Hepatocyte (in vitro differentiated cells): ENCODE measurements around the gene CSNK1D. TPM values are rescaled to one million over a fixed set of nuclear protein-coding genes. Genes with fewer than 3 reads are reported as not detected.

Source experiments
- DNase-seq: peaks from one replicate; pipeline ENCODE4 v3.0.0-alpha.2; 2016; ENCODE audit warnings: low spot score
- H2AFZ ChIP-seq: fragments of 200-600 bp; sonication (generic); 2 replicates; pipeline ENCODE4 v1.6.0; 2016; ENCODE audit warnings: antibody characterized with exemption, mild to moderate bottlenecking
- H3K27ac ChIP-seq: fragments of 200-600 bp; sonication (generic); 2 replicates; pipeline ENCODE4 v1.5.1; 2016; ENCODE audit warnings: mild to moderate bottlenecking
- H3K27me3 ChIP-seq: fragments of 200-600 bp; sonication (generic); 2 replicates; pipeline ENCODE4 v1.6.1; 2016
- H3K36me3 ChIP-seq: fragments of 200-600 bp; sonication (generic); replicated peaks from 2 replicates; pipeline ENCODE4 v1.5.1; 2016; ENCODE audit warnings: low read depth; ENCODE audit not compliant: insufficient read depth
- H3K4me1 ChIP-seq: fragments of 200-600 bp; sonication (generic); 2 replicates; pipeline ENCODE4 v1.5.1; 2016; ENCODE audit warnings: mild to moderate bottlenecking, moderate library complexity; ENCODE audit not compliant: insufficient read depth
- H3K4me2 ChIP-seq: fragments of 200-600 bp; sonication (generic); 2 replicates; pipeline ENCODE4 v1.6.0; 2016
- H3K4me3 ChIP-seq: fragments of 200-600 bp; sonication (generic); 2 replicates; pipeline ENCODE4 v1.5.1; 2016; ENCODE audit warnings: mild to moderate bottlenecking
- H3K79me2 ChIP-seq: fragments of 200-600 bp; sonication (generic); 2 replicates; pipeline ENCODE4 v1.6.0; 2017; ENCODE audit warnings: mild to moderate bottlenecking
- H3K9me2 ChIP-seq: fragments of 200-600 bp; sonication (generic); replicated peaks from 2 replicates; pipeline ENCODE4 v1.6.0; 2017; ENCODE audit warnings: mild to moderate bottlenecking; ENCODE audit not compliant: insufficient read depth
- H3K9me3 ChIP-seq: fragments of 200-600 bp; sonication (generic); 2 replicates; pipeline ENCODE4 v1.5.1; 2016; ENCODE audit warnings: low read depth, mild to moderate bottlenecking
- H4K20me1 ChIP-seq: fragments of 200-600 bp; sonication (generic); 2 replicates; pipeline ENCODE4 v1.6.0; 2016; ENCODE audit warnings: mild to moderate bottlenecking; ENCODE audit not compliant: insufficient read depth, poor library complexity, severe bottlenecking
- EZH2 ChIP-seq: fragments of 200-600 bp; sonication (generic); IDR thresholded peaks from 2 replicates; pipeline ENCODE4 v1.6.1; 2016; ENCODE audit warnings: antibody characterized with exemption, mild to moderate bottlenecking, borderline replicate concordance
- EZH2phosphoT487 ChIP-seq: fragments of 200-600 bp; sonication (generic); IDR thresholded peaks from one replicate; pipeline ENCODE4 v1.6.1; 2018; ENCODE audit warnings: antibody characterized with exemption, mild to moderate bottlenecking, low read depth, moderate library complexity; ENCODE audit not compliant: unreplicated experiment, severe bottlenecking
- WGBS: methylation state at CpG from one replicate; pipeline ENCODE4 v1.1.6; 2016; ENCODE audit warnings: low lambda C conversion rate; ENCODE audit errors: missing lambda C conversion rate; 5-methylcytosine and 5-hydroxymethylcytosine counted together
- polyA plus RNA-seq: library from polyadenylated mRNA; unstranded; fragments of >200 nt; fragmentation: Nextera tagmentation; extraction: Ambion mirVana; gene quantifications from 2 replicates; pipeline ENCODE4 v1.2.1, GENCODE V29; 2016
- total RNA-seq: library from RNA; depleted of rRNA; stranded (reverse); fragments of >200 nt; gene quantifications from 2 replicates; pipeline ENCODE4 v1.2.3, GENCODE V29; 2014
- TF ChIP-seq, protein P1 (sequence below): fragments of 200-600 bp; sonication (generic); IDR thresholded peaks from 2 replicates; pipeline ENCODE4 v1.5.1; 2016; ENCODE audit warnings: antibody characterized with exemption, mild to moderate bottlenecking; ENCODE audit not compliant: poor library complexity

The CSNK1D gene
- total and polyA plus RNA-seq, 2 experiments from 2014 or later: 72.5 to 152 TPM

DNA sequence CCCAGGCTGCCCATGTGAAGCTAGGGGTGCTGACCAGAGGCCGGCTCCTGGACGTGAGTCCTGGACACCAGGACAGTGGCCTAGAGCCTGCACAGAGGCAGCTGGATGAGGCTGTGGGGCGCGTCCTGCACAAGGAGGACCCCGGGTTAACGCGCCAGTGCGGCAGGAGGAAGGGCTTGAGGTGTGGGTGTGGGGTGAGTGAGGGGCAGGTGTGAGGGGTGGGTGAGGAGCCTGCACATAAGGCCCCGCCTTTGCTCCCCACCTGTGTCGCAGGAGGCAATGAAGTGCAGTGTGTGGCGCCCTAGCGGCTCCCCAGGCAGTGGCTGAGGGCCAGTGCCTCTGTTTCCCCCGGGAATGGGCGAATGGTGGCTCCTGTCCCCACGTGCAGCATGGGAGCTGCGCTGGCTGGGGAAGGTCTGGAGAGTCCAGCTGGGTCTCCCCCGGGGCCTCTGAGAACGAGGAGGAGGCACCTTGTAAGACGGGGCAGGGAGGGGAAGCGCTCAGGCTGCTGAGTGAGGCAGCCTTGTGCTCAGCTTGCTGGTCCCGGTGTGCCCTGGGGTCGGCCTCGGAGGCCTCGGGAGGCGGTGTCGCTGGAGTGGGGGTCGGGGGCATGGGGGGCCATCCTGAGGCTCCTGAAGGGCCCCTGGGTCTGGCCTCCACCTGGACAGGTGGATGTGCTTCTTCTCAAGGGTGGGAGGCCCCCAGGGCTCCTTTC lies 40.7 kb upstream of the CSNK1D start:
- H2AFZ ChIP-seq: no peak overlapping the region
- TF ChIP-seq, protein P1, sequence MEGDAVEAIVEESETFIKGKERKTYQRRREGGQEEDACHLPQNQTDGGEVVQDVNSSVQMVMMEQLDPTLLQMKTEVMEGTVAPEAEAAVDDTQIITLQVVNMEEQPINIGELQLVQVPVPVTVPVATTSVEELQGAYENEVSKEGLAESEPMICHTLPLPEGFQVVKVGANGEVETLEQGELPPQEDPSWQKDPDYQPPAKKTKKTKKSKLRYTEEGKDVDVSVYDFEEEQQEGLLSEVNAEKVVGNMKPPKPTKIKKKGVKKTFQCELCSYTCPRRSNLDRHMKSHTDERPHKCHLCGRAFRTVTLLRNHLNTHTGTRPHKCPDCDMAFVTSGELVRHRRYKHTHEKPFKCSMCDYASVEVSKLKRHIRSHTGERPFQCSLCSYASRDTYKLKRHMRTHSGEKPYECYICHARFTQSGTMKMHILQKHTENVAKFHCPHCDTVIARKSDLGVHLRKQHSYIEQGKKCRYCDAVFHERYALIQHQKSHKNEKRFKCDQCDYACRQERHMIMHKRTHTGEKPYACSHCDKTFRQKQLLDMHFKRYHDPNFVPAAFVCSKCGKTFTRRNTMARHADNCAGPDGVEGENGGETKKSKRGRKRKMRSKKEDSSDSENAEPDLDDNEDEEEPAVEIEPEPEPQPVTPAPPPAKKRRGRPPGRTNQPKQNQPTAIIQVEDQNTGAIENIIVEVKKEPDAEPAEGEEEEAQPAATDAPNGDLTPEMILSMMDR: no peak
- no peak for TF ChIP-seq EZH2phosphoT487
- no peak for TF ChIP-seq EZH2
- no peaks in the 10 kb centered on the region for H3K36me3 ChIP-seq
- no peaks in the 10 kb centered on the region for H3K9me2 ChIP-seq
- WGBS: 88% methylated on average over 24 of the region's 27 CpGs
- no peak overlapping the region for H3K4me2 ChIP-seq
- H3K4me3 ChIP-seq: no peak overlapping the region
- peaks cover 13% of the 10 kb centered on the region for H3K4me1 ChIP-seq
- H4K20me1 ChIP-seq: no peaks in the 10 kb centered on the region
- H3K79me2 ChIP-seq: no peaks in the 10 kb centered on the region
- DNase-seq: no peak
- H3K9me3 ChIP-seq: no peaks in the 10 kb centered on the region
- H3K27me3 ChIP-seq: no peaks in the 10 kb centered on the region
- no peak overlapping the region for H3K27ac ChIP-seq

DNA sequence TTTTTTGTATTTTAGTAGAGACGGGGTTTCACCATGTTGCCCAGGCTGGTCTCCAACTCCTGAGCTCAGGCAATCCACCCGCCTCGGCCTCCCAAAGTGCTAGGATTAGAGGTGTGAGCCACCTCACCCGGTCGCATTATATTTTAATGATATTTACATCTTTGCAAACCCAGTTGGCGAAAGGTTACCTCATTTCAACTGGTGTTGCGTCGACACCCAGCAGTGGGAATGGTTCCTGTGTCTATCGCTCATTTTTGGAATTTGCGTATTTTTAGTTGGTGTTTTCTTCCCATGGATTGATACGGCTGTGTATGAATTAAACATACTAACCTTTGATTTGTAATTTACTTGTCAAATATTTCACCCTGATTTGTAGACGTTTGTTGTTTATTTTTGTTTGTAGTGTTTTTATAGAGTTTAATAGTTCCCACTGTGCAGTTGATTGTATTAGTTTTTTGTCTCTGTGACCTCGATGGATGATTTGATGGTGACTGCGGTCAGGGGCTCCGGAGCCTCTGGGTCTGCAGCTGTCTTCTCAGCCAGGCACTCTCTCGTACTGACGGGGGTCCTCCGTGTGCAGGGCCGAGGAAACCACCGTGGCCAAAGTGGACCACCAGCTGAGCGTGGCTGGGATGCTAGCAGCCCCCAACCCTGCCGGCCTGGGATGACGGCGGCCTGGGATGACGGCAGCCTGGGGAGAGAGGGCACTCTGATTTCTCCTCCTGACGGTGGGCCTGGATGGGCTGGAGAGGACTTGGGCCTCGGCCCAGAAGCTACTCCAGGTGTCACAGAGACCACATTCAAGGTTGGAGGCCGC lies 39.9 kb upstream of the CSNK1D start:
- TF ChIP-seq EZH2phosphoT487: no peak
- no peak for TF ChIP-seq EZH2
- TF ChIP-seq, protein P1: no peak
- Histone ChIP-seq H3K4me3 (no peak overlapping the region), H4K20me1 (no peaks in the 10 kb centered on the region), H3K4me1 (peaks cover 13% of the 10 kb centered on the region), H3K9me2 (no peaks in the 10 kb centered on the region), H3K79me2 (no peaks in the 10 kb centered on the region), H3K4me2 (no peak overlapping the region), H2AFZ (no peak overlapping the region), H3K27ac (no peak overlapping the region), H3K9me3 (no peaks in the 10 kb centered on the region), H3K36me3 (no peaks in the 10 kb centered on the region), H3K27me3 (no peaks in the 10 kb centered on the region)
- no peak for DNase-seq
- 88% methylated on average over 28 of the region's 28 CpGs for WGBS

DNA sequence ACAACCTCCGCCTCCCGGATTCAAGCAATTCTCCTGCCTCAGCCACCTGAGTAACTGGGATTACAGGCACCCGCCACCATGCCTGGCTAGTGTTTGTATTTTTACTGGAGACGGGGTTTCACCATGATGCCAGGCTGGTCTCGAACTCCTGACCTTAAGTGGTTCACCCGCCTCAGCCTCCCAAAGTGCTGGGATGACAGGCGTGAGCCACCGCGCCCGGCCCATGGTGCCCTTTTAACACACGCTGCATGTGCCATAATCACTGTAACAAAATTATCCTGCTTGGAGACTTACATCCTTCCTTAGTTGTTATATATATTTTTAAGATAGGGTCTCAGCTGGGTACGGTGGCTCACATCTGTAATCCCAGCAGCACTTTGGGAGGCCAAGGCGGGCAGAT lies 38.5 kb upstream of the CSNK1D start:
- Histone ChIP-seq H3K4me1 (peaks cover 13% of the 10 kb centered on the region), H3K27me3 (no peaks in the 10 kb centered on the region), H3K27ac (no peak overlapping the region), H2AFZ (no peak overlapping the region), H3K9me3 (no peaks in the 10 kb centered on the region), H3K36me3 (no peaks in the 10 kb centered on the region), H3K4me2 (no peak overlapping the region), H3K79me2 (no peaks in the 10 kb centered on the region), H3K4me3 (no peak overlapping the region), H4K20me1 (no peaks in the 10 kb centered on the region), H3K9me2 (no peaks in the 10 kb centered on the region)
- WGBS: 95% methylated on average over 13 of the region's 13 CpGs
- no peak for DNase-seq
- no peak for TF ChIP-seq EZH2phosphoT487
- TF ChIP-seq EZH2: no peak
- TF ChIP-seq, protein P1: no peak
